GM12801 (cell line): ENCODE results near the gene OR2V1.

ENCODE experiments used
- TF ChIP-seq, protein P1 (sequence below): IDR thresholded peaks from one replicate; pipeline ENCODE4 v1.5.1; 2011; ENCODE audit warnings: control low read depth; ENCODE audit not compliant: insufficient read length; ENCODE audit errors: extremely low read depth

Gene OR2V1

DNA sequence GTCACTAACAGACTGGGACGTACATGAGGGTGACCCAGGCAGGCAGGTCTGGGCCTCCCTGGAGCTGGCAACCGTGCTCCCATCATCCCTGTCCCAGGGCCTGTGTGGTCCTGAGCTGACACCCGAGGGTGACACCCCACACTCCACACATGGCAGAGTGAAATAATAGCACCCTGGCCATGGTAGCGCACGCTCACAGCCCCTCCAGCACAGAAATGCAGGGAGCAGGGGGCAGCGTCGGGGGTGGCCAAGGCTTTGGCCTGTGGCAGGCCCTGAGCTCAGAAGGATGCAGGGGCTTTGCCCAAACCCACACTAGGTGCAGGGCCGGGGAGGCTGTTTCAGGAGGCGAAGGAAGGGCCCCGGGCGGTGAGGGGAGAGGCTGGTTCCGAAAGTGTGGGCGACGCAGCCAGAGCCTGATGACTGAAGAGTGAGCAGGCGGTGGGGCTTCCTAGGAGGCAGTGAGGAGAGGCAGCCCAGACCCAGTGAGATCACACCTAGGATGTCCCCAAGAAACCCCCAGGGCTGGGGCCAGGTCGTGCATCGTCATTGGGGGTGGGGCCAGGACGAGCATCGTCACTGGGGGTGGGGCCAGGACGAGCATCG, 29.3 kb upstream of the OR2V1 start:
- TF ChIP-seq, protein P1, sequence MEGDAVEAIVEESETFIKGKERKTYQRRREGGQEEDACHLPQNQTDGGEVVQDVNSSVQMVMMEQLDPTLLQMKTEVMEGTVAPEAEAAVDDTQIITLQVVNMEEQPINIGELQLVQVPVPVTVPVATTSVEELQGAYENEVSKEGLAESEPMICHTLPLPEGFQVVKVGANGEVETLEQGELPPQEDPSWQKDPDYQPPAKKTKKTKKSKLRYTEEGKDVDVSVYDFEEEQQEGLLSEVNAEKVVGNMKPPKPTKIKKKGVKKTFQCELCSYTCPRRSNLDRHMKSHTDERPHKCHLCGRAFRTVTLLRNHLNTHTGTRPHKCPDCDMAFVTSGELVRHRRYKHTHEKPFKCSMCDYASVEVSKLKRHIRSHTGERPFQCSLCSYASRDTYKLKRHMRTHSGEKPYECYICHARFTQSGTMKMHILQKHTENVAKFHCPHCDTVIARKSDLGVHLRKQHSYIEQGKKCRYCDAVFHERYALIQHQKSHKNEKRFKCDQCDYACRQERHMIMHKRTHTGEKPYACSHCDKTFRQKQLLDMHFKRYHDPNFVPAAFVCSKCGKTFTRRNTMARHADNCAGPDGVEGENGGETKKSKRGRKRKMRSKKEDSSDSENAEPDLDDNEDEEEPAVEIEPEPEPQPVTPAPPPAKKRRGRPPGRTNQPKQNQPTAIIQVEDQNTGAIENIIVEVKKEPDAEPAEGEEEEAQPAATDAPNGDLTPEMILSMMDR: no peak

DNA sequence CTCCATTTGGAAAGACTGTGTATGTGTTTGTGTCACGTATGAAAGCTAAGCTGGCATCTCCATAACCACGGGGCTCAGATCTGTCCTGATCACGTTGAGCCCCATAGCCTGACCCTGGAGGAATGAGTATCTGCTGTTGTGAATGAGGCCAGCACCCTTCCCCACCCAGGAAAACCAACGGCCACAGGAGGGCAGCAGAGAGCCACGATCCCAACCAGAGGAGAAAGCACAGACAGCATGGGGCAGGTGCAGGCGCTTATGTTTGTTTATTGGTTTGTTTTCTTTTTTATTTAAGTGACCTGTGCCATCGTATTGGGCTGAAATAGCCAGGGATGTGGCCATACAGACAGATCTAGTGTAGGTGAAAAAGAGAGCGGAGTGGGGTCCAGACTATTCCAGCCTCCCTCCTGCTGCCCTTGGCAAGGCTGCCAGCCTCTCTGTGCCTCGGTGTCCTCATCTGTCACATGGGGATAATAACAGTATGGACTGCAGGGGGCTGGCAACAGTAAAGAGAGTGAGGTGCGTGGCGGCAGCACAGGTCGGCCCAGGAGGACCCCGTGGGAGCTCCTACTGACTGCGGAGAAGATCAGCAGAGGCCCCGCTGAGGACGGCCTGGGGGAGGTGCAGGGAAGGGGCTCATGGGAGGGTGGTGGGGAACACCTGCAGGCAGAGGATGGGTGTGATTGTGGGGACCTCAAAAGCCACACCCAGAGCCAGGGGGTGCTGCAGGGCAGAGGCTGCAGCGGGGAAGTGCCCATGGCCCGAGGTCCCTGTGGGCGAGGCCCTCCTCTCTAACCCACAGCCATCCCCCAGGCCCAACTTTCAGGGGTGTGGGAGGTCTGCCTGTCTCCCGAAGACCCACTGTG, 28.6 kb upstream of the OR2V1 start:
- TF ChIP-seq, protein P1: no peak

DNA sequence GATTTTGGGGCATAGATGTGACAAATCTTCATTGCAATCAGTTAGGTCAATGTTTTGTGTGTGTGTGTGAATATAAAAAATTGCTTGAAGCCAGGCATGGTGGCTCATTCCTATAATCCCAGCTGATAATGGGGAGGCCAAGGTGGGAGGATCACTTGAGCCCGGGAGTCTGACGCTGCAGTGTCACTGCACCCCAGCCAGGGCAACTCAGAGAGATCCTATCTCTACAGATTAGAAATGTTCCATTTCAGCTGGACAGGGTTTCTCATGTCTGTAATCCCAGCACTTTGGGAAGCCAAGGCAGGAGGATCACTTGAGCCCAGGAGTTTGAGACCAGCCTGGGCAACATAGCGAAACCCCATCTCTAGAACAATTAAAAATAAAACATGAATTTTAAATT, 27.9 kb upstream of the OR2V1 start:
- TF ChIP-seq, protein P1: no peak

DNA sequence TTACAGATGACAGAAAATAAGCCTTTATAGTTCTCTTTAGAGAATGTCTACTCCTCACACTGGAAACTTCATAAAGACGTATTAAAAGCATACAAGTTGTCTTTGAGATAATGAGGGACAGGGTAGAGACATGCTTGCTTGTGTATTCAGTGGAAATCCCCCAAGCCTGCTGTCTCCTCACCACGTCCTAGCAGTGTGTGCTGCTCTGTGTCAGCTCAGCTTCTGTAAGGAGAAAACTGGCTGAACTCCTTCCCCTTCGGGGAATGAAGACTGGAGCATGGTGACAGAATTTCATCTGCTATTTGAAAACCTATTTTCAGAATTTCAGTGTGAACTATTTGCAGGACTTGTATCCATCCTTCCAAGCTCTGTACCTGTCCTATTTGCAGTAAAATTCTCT, 25.8 kb upstream of the OR2V1 start:
- TF ChIP-seq, protein P1: no peak

DNA sequence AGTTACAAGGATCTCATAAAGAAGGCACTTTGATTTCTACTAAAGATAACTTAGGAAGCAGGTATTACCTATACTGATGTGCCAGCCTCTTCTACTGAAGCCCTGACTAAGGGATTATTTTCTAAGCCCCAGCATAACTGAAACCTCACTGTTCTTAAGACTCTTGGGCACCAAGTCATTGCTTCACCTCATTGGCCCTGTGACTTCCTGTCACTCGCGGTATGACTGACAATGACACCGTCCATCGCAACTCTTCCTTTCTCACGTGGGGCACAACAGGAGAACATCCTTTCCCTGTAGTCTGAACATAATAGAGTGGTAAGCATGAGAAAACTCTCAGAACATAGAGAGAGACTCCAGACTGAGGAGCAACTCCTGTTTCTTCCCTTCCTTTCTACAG, 22.8 kb upstream of the OR2V1 start:
- TF ChIP-seq, protein P1: no peak

DNA sequence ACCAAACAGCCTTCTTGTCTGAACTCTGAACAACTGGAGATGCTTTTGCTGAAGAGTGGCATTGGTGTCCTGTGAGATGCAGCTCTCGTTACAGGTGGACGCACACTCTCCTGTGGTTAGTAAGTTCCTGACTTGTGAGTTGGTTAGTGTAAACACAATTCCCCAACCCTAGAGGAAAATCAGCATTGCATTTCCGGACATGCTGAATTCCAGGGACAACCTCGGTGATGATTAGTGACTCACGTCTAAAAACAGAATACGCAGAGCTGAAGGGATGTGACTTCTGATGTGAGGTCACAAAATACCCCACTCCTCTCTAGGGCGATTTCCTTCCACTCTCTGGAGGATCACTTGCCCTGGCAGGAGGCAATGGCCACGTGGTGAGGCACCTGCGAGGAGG, 21.4 kb upstream of the OR2V1 start:
- TF ChIP-seq, protein P1: no peak

DNA sequence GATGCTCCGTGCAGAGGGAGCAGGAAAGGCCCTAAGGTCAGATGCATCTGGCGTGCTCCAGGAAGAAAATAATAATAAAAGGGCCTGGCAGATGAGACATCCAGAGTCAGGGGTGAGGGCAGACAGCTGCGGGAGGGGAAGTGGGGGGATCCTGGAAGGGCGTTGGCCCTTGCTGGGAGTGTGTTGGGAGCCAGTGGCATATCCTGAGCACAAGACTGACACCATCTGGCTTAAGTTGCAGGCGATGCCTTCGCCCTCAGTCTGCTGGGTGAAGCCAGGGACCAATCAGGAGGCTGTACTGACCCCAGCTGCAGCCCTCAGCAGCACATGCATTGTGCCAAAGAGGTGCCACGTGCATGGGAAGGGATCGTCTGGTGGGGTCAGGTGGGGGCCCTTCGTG, 20.2 kb upstream of the OR2V1 start:
- TF ChIP-seq, protein P1: no peak
